ENCODE results near the gene ATN1. TPM values are rescaled to one million over a fixed set of nuclear protein-coding genes. Genes with fewer than 3 reads are reported as not detected.

Gene ATN1
- total RNA-seq, 1 experiment from 2014 or later: 84.7 TPM

DNA sequence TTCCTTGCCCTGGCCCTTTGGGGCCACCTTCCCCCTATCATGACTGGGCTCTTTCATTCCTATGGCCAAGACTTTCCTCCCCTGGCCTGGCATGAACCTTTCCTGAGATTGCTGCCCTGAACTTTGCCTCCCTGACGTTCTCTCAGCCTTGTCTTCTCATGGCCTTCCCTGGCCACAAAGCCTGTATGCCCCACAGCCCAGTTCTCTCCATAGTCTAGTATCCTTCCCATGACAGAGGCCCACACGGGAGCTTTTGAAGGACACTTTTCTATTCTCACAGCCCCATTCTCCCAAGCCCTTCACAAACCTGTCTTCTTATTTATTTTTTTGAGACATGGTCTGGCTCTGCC, 11.4 kb downstream of the ATN1 start:
- Mint-ChIP-seq H3K27ac (ENCODE audit: low read depth, unreplicated experiment) (no peak overlapping the region), H3K4me1 (ENCODE audit: insufficient read depth, unreplicated experiment) (peaks cover 22% of the 10 kb centered on the region), H3K4me3 (ENCODE audit: unreplicated experiment) (peak overlapping the region; percentile 43), H3K9me3 (ENCODE audit: unreplicated experiment) (no peaks in the 10 kb centered on the region), H3K27me3 (ENCODE audit: insufficient read depth, unreplicated experiment) (no peaks in the 10 kb centered on the region), H3K36me3 (ENCODE audit: insufficient read depth, unreplicated experiment) (peaks cover 97% of the 10 kb centered on the region)
- intact Hi-C loops (cut with micrococcal nuclease): loop anchor here (2.0 kb wide), 1 partner anchor 70 kb away; no protein-coding TSS in a partner anchor
- ChIA-PET POLR2A (interaction anchor here (1.0 to 2.9 kb wide), 4 partner anchors 14 to 174 kb away, joined by 3 to 29 read pairs (median 6); no protein-coding TSS in a partner anchor), CTCF (interaction anchor here (0.6 to 9.7 kb wide), 10 partner anchors 9 to 170 kb away, joined by 3 to 114 read pairs (median 4); no protein-coding TSS in a partner anchor)
- no TSS peak for BruUV-seq (replicated peaks)
- DNase-seq (ENCODE audit: unreplicated experiment): no peak
- TF ChIP-seq, protein P1, sequence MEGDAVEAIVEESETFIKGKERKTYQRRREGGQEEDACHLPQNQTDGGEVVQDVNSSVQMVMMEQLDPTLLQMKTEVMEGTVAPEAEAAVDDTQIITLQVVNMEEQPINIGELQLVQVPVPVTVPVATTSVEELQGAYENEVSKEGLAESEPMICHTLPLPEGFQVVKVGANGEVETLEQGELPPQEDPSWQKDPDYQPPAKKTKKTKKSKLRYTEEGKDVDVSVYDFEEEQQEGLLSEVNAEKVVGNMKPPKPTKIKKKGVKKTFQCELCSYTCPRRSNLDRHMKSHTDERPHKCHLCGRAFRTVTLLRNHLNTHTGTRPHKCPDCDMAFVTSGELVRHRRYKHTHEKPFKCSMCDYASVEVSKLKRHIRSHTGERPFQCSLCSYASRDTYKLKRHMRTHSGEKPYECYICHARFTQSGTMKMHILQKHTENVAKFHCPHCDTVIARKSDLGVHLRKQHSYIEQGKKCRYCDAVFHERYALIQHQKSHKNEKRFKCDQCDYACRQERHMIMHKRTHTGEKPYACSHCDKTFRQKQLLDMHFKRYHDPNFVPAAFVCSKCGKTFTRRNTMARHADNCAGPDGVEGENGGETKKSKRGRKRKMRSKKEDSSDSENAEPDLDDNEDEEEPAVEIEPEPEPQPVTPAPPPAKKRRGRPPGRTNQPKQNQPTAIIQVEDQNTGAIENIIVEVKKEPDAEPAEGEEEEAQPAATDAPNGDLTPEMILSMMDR (IDR thresholded peaks at IDR 0.05; ENCODE audit: unreplicated experiment): no peak

DNA sequence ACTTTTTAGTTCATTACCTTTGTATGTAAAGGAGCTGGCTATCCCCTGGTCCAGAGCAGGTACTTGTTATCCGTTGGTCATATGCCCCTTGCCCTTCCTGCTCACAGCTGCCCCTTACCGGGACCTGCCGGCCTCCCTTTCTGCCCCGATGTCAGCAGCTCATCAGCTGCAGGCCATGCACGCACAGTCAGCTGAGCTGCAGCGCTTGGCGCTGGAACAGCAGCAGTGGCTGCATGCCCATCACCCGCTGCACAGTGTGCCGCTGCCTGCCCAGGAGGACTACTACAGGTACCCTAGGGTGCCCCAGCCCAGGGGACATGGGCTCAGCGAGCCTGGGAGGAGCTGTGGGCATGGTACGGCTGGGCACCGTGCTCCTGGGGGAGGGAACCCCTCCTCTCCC, 13.5 kb downstream of the ATN1 start:
- intact Hi-C loops (cut with micrococcal nuclease): no loop called here
- no peak for DNase-seq (ENCODE audit: unreplicated experiment)
- Mint-ChIP-seq H3K4me1 (ENCODE audit: insufficient read depth, unreplicated experiment) (peaks cover 25% of the 10 kb centered on the region), H3K4me3 (ENCODE audit: unreplicated experiment) (no peak overlapping the region), H3K27ac (ENCODE audit: low read depth, unreplicated experiment) (peak overlapping the region; percentile 81), H3K36me3 (ENCODE audit: insufficient read depth, unreplicated experiment) (peaks cover 94% of the 10 kb centered on the region), H3K27me3 (ENCODE audit: insufficient read depth, unreplicated experiment) (no peaks in the 10 kb centered on the region), H3K9me3 (ENCODE audit: unreplicated experiment) (no peaks in the 10 kb centered on the region)
- ChIA-PET CTCF (interaction anchor here (0.9 to 9.7 kb wide), 4 partner anchors 18 to 69 kb away, joined by 3 to 114 read pairs (median 12); partner anchors contain the start of gene SPSB2), POLR2A (interaction anchor here (0.9 to 2.9 kb wide), 4 partner anchors 16 to 73 kb away, joined by 3 to 29 read pairs (median 4); partner anchors contain the start of gene LRRC23)
- TF ChIP-seq, protein P1 (IDR thresholded peaks at IDR 0.05; ENCODE audit: unreplicated experiment): no peak
- no TSS peak for BruUV-seq (replicated peaks)

DNA sequence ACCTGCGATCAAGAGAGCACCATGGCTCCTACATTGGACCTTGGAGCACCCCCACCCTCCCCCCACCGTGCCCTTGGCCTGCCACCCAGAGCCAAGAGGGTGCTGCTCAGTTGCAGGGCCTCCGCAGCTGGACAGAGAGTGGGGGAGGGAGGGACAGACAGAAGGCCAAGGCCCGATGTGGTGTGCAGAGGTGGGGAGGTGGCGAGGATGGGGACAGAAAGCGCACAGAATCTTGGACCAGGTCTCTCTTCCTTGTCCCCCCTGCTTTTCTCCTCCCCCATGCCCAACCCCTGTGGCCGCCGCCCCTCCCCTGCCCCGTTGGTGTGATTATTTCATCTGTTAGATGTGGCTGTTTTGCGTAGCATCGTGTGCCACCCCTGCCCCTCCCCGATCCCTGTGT, 14.0 kb downstream of the ATN1 start:
- DNase-seq (ENCODE audit: unreplicated experiment): no peak
- Mint-ChIP-seq H3K9me3 (ENCODE audit: unreplicated experiment) (no peaks in the 10 kb centered on the region), H3K36me3 (ENCODE audit: insufficient read depth, unreplicated experiment) (peaks cover 91% of the 10 kb centered on the region), H3K4me3 (ENCODE audit: unreplicated experiment) (no peak overlapping the region), H3K4me1 (ENCODE audit: insufficient read depth, unreplicated experiment) (peaks cover 23% of the 10 kb centered on the region), H3K27me3 (ENCODE audit: insufficient read depth, unreplicated experiment) (no peaks in the 10 kb centered on the region), H3K27ac (ENCODE audit: low read depth, unreplicated experiment) (no peak overlapping the region)
- no TSS peak for BruUV-seq (replicated peaks)
- TF ChIP-seq, protein P1 (IDR thresholded peaks at IDR 0.05; ENCODE audit: unreplicated experiment): no peak
- CTCF ChIA-PET: interaction anchor here (1.1 to 9.7 kb wide), 4 partner anchors 19 to 69 kb away, joined by 6 to 114 read pairs (median 12); partner anchors contain the start of gene SPSB2
- intact Hi-C loops (cut with micrococcal nuclease): no loop called here
- POLR2A ChIA-PET: interaction anchor here (0.9 to 6.8 kb wide), 5 partner anchors 15 to 73 kb away, joined by 3 to 495 read pairs (median 29); partner anchors contain the start of genes ATN1 and LRRC23

DNA sequence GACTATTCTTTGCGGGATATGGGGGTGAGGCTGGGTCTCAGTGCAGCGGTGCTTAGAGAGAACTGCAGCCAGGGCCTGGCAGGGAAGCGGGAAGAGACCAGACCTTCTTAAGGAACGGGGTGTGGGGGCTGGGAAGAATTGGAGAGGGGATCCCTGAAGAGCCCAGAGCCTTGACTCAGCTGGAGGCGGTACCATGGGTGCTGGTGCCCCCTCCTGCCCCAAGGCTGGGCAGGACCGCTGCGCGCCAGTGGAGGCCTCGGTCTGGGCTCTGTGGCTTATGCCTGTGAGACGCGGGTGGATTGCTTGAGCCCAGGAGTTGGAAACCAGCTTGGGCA, 14.5 kb downstream of the ATN1 start:
- DNase-seq (ENCODE audit: unreplicated experiment): no peak
- H3K4me1 Mint-ChIP-seq (ENCODE audit: insufficient read depth, unreplicated experiment): peaks cover 26% of the 10 kb centered on the region
- intact Hi-C loops (cut with micrococcal nuclease): no loop called here
- no peaks in the 10 kb centered on the region for H3K9me3 Mint-ChIP-seq (ENCODE audit: unreplicated experiment)
- peaks cover 89% of the 10 kb centered on the region for H3K36me3 Mint-ChIP-seq (ENCODE audit: insufficient read depth, unreplicated experiment)
- no TSS peak for BruUV-seq (replicated peaks)
- ChIA-PET POLR2A (interaction anchor here (0.9 to 6.8 kb wide), 7 partner anchors 15 to 75 kb away, joined by 3 to 495 read pairs (median 62); partner anchors contain the start of genes ATN1, EMG1, LPCAT3 and PHB2), CTCF (interaction anchor here (0.6 to 9.7 kb wide), 4 partner anchors 19 to 219 kb away, joined by 3 to 114 read pairs (median 14); partner anchors contain the start of gene COPS7A)
- TF ChIP-seq, protein P1 (IDR thresholded peaks at IDR 0.05; ENCODE audit: unreplicated experiment): no peak
- H3K4me3 Mint-ChIP-seq (ENCODE audit: unreplicated experiment): peak overlapping the region; percentile 19
- no peaks in the 10 kb centered on the region for H3K27me3 Mint-ChIP-seq (ENCODE audit: insufficient read depth, unreplicated experiment)
- no peak overlapping the region for H3K27ac Mint-ChIP-seq (ENCODE audit: low read depth, unreplicated experiment)
